Duodenal mucosa (tissue), 2 donors: Measurements from ENCODE around the gene ZSWIM3.

Experiments used
- H3K27ac ChIP-seq: one replicate; pipeline ENCODE4 v1.7.0; 2013; ENCODE audit warnings: low read depth, low read length
- H3K27me3 ChIP-seq, 2 donors: one replicate each; pipeline ENCODE4 v1.7.0; 2013; ENCODE audit warnings: low read length in 2 of 2, control low read depth in 1 of 2; ENCODE audit not compliant: insufficient read depth in 2 of 2, control insufficient read depth in 1 of 2
- H3K36me3 ChIP-seq, 2 donors: one replicate each; pipeline ENCODE4 v1.7.0; 2013; ENCODE audit warnings: low read length in 2 of 2, control low read depth in 1 of 2; ENCODE audit not compliant: insufficient read depth in 2 of 2, control insufficient read depth in 1 of 2
- H3K4me1 ChIP-seq, 2 donors: one replicate each; pipeline ENCODE4 v1.7.0; 2013; ENCODE audit warnings: low read length in 2 of 2, control low read depth in 1 of 2; ENCODE audit not compliant: insufficient read depth in 2 of 2, control insufficient read depth in 1 of 2
- H3K4me3 ChIP-seq, 2 donors: one replicate each; pipeline ENCODE4 v1.7.0; 2013; ENCODE audit warnings: low read length in 2 of 2, low read depth in 1 of 2
- H3K9ac ChIP-seq, 2 donors: one replicate each; pipeline ENCODE4 v1.7.0; 2013; ENCODE audit warnings: low read length in 2 of 2, low read depth in 1 of 2
- H3K9me3 ChIP-seq, 2 donors: one replicate each; pipeline ENCODE4 v1.7.0; 2013; ENCODE audit warnings: low read length in 2 of 2, control low read depth in 1 of 2; ENCODE audit not compliant: control insufficient read depth in 1 of 2

The ZSWIM3 gene

DNA sequence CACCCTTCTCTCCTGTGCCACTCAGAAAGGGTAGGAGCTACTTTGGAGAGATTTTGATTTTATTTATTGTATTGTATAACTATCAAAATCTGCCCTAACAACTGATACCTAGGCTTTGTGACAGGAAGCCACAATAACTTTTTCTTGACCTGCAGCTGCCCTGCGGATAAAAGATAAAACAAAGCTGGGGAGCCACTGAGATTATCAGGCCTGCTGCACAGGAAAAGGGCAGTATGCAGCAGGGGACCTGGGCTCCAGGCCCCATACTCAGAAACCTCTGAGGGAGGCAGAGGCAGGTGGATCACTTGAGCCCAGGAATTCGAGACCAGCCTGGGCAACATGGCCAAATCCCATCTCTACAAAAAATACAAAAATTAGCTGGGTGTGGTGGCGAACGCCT is 24.8 kb upstream of the ZSWIM3 start:
- Histone ChIP-seq H3K9me3 (no peaks in the 10 kb centered on the region), H3K27me3 (no peaks in the 10 kb centered on the region), H3K4me3 (peak overlapping the region in 1 of 2 donors; percentile 82), H3K36me3 (no peaks in the 10 kb centered on the region), H3K4me1 (peaks cover 26 to 28% of the 10 kb centered on the region in 2 donors), H3K9ac (peak overlapping the region in 1 of 2 donors; percentile 65), H3K27ac (peak overlapping the region; percentile 83)

DNA sequence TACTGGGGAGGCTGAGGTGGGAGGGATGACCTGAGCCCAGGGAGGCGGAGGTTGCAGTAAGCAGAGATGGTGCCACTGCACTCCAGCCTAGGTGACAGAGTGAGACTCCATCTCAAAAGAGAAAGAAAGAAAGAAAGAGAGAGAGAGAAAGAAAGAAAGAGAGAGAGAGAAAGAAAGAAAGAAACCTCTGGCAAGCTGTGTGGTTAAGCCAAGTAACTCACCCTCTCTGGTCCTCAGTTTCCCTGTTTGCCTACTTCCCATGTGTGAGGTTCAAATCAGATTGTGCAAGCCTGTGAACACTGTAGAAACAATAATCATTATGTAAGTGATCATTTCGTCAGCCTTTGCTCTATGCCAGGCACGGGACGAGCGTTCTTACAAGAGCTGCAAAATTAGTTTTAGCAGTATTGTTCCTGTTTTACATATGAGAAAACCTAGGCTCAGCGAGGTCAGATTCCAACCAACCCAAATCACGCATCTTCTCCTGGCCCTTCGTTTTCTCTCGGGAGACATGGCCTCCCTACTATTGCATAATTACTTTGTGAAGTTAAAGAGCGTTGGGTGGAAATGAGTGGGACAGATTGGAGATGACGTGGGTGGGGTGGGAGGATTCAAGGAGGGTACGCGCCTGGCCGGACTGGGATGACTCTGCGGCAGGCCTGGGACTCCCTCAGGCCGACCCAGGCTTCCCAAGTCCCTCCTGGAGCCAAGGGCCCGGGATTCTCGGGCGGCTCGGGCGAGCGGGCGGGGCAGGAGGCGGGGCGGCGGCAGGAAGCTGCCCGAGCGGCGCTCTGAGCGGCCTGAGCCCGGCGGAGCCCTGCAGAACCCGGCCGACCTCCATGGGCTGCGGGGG is 24.2 kb upstream of the ZSWIM3 start, which contains the start of gene SNX21:
Gene SNX21, plus strand, starts transcription at position 770 of the 853 bp plus-strand sequence. CDS start 121 bp downstream, outside the sequence.
- peak within 1 kb of the TSS; percentile 82 to 84 for H3K4me3 ChIP-seq
- H3K36me3 ChIP-seq: peaks cover 0 to 2% of the 10 kb centered on the region in 2 donors
- peaks cover 26 to 28% of the 10 kb centered on the region in 2 donors for H3K4me1 ChIP-seq
- peak within 1 kb of the TSS; percentile 83 for H3K27ac ChIP-seq
- H3K9me3 ChIP-seq: no peaks in the 10 kb centered on the region
- H3K27me3 ChIP-seq: no peaks in the 10 kb centered on the region
- H3K9ac ChIP-seq: peak within 1 kb of the TSS; percentile 65 to 83

DNA sequence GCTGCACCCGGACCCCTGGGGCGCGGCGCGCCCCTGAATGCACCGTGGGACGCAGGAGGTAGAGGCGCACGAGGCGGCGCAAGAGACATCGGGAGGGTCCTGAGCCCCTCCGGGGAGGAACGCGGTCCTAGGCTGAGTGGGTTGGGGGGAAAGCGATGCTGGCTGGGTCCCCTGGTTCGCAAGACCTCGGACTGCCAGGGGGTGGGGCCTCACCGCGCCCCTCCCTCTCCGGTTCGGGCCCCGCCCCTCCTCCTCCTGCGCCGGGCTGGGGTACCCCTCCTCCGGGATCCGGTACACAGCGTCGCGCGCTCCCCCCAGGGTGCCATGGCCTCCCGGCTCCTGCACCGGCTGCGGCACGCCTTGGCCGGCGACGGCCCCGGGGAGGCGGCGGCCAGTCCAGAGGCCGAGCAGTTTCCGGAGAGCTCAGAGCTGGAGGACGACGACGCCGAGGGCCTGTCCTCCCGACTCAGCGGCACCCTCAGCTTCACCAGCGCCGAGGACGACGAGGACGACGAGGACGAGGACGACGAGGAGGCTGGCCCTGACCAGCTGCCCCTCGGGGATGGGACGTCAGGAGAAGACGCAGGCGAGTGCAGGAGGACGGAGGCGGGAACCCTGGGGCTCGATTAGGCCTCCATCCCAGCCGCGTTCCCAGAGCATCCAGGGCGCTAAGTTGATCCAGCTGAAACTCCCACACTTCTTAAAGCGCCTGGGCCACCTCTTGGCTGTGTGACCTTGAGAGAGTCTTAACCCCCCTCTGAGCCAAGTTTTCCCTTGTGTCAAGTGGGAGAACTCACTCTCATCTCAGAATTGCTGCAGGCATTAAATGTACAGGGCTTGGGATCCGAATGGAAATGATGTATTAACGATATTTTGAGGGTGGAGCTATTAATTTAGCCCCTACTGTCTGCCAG is 23.3 kb upstream of the ZSWIM3 start:
- H3K36me3 ChIP-seq: peaks cover 0 to 2% of the 10 kb centered on the region in 2 donors
- no peaks in the 10 kb centered on the region for H3K9me3 ChIP-seq
- H3K9ac ChIP-seq: peak overlapping the region; percentile 65 to 80
- H3K27ac ChIP-seq: peak overlapping the region; percentile 80
- H3K4me1 ChIP-seq: peaks cover 26 to 28% of the 10 kb centered on the region in 2 donors
- peak overlapping the region; percentile 82 to 84 for H3K4me3 ChIP-seq
- H3K27me3 ChIP-seq: no peaks in the 10 kb centered on the region

DNA sequence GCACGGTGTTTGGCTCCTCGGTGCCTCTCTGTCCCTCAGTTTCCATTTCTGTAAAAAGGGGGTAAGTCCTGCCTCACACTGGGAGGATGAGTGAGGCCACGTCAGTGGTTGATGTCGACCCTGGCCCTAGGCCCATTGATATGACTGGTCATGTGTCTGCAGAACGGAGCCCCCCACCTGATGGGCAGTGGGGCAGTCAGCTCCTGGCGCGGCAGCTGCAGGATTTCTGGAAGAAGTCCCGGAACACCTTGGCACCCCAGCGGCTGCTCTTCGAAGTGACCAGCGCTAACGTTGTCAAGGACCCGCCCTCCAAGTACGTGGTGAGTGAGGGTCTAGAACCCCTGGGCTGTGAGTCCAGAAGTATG is 22.6 kb upstream of the ZSWIM3 start:
- H3K4me3 ChIP-seq: peak overlapping the region; percentile 82 to 84
- no peak overlapping the region for H3K27ac ChIP-seq
- H3K27me3 ChIP-seq: no peaks in the 10 kb centered on the region
- peaks cover 0 to 2% of the 10 kb centered on the region in 2 donors for H3K36me3 ChIP-seq
- H3K9ac ChIP-seq: peak overlapping the region in 1 of 2 donors; percentile 65
- peaks cover 26 to 28% of the 10 kb centered on the region in 2 donors for H3K4me1 ChIP-seq
- H3K9me3 ChIP-seq: no peaks in the 10 kb centered on the region

DNA sequence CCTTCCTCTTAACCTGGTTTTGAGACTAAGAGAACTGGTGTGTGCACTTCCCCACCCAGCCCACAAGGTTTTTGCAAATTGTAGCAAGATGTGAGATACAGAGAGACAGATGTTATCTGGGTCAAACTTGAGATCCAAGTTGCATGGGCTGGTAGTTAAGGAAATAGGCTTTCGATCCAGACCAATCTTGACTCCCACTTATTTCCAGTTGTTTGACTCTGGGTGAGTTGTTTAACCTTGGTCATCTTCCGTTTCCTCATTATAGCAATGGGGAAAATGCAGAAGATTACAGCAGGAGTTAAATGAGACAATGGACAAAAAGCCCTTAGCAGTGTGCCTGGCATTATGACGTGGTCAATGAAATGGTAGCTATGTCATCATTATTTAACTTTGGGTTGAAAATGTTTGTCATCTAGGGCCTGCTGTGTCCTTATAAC is 22.1 kb upstream of the ZSWIM3 start:
- H3K9me3 ChIP-seq: no peaks in the 10 kb centered on the region

DNA sequence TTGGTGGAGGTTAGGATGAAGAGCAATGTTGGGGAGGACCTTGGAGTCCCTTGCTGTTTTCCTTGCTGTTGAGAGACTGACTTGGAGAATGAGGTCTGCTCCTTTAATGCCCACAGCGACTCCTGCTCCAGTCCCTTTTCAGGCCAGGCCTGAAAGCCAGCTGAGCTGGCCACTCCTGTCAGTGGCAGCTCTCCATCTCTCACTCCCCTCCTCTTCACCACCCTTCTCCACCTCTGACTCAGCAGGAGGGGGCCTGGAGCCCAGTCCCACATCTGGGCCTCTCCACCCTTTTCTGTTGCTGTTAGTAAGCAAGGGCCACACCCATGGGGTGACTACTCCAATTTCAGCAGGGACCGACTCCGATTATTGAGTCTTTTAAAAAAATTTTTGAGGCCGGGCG is 21.6 kb upstream of the ZSWIM3 start:
- Histone ChIP-seq H3K9me3 (no peaks in the 10 kb centered on the region), H3K27me3 (no peaks in the 10 kb centered on the region), H3K4me1 (peaks cover 26 to 28% of the 10 kb centered on the region in 2 donors), H3K4me3 (peak overlapping the region in 1 of 2 donors; percentile 7), H3K36me3 (peaks cover 2 to 6% of the 10 kb centered on the region in 2 donors), H3K27ac (no peak overlapping the region), H3K9ac (no peak overlapping the region)

More for the DNA sequence above, 22.1 kb upstream of the ZSWIM3 start:
- H3K27me3 ChIP-seq: no peaks in the 10 kb centered on the region
- no peak overlapping the region for H3K27ac ChIP-seq
- peaks cover 0 to 6% of the 10 kb centered on the region in 2 donors for H3K36me3 ChIP-seq
- H3K9ac ChIP-seq: no peak overlapping the region
- H3K4me1 ChIP-seq: peaks cover 26 to 28% of the 10 kb centered on the region in 2 donors
- H3K4me3 ChIP-seq: peak overlapping the region; percentile 82 to 84

DNA sequence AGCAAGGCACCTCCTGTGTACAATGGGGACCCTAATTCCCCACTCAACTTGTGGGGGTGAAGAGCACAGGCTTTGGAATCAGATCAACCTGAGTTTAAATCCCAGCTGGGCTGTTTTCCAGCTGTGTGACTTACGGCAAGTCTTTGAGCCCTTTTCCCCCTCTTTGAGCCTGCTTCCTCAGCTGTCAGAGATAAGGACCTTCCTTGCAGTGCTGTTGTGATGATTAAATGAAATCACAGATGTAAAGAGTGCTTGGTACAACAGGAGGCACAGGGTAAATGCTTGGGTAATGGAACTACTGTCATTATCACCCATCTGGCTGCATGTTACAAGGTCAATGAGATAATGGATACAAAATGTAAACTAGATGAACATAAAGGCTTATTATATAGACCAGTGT is 20.6 kb upstream of the ZSWIM3 start:
- H3K27me3 ChIP-seq: no peaks in the 10 kb centered on the region
- H3K9me3 ChIP-seq: no peaks in the 10 kb centered on the region
- H3K27ac ChIP-seq: no peak overlapping the region
- no peak overlapping the region for H3K9ac ChIP-seq
- H3K4me1 ChIP-seq: peaks cover 28% of the 10 kb centered on the region in 2 donors
- H3K4me3 ChIP-seq: no peak overlapping the region
- peaks cover 7 to 15% of the 10 kb centered on the region in 2 donors for H3K36me3 ChIP-seq

DNA sequence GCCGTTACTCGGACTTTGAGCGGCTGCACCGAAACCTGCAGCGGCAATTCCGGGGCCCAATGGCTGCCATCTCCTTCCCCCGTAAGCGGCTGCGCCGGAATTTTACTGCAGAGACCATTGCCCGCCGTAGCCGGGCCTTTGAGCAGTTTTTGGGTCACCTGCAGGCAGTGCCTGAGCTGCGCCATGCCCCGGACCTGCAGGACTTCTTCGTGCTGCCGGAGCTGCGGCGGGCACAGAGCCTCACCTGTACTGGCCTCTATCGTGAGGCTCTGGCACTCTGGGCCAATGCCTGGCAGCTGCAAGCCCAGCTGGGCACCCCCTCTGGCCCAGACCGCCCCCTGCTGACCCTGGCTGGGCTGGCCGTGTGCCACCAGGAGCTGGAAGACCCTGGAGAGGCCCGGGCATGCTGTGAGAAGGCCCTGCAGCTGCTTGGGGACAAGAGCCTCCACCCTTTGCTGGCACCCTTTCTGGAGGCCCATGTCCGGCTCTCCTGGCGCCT is 16.7 kb upstream of the ZSWIM3 start:
- H3K4me3 ChIP-seq: no peak overlapping the region
- H3K9ac ChIP-seq: no peak overlapping the region
- no peaks in the 10 kb centered on the region for H3K9me3 ChIP-seq
- no peak overlapping the region for H3K27ac ChIP-seq
- H3K4me1 ChIP-seq: peaks cover 2 to 16% of the 10 kb centered on the region in 2 donors
- H3K27me3 ChIP-seq: no peaks in the 10 kb centered on the region
- peaks cover 38 to 54% of the 10 kb centered on the region in 2 donors for H3K36me3 ChIP-seq

DNA sequence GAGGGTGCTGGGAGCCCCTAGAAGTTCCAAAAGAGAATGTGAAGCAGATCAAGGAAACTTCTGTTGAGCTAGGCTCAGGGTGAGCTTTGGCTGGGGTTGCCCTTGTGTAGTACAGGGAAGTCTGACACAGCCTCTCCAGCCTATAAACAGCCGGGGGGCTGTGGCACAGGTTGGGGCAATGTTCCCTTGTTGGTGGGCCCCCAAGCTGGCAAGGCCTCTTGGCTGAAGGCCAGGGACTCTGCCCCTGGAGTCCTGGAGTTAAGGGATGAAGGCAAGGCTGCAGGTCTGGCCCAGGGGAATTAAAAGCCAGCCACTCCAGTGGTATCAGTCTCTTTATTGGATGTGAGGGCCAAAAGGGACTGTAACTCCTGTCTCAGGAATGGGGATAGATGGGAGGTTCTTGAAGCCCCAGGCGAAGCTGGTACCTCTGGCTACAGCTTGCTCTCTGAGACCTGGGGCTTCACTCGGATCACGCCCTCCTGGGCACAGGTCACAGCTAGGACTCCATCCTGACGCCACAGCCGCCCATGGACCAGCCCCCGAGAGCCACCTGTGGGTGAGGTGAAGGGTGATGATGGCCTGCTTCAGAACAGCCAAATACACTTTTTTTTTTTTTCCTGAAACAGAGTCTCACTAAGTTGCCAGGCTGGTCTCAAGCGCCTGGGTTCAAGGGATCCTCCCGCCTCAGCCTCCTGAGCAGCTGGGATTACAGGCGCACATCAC is 15.8 kb upstream of the ZSWIM3 start:
- Histone ChIP-seq H3K4me3 (no peak overlapping the region), H3K27ac (no peak overlapping the region), H3K27me3 (no peaks in the 10 kb centered on the region), H3K9ac (no peak overlapping the region), H3K9me3 (no peaks in the 10 kb centered on the region), H3K36me3 (peaks cover 38 to 62% of the 10 kb centered on the region in 2 donors), H3K4me1 (peaks cover 0 to 16% of the 10 kb centered on the region in 2 donors)
